Uterus (tissue), 4 donors: ENCODE measurements around the gene EFHC1. TPM values are rescaled to one million over a fixed set of nuclear protein-coding genes. Genes with fewer than 3 reads are reported as not detected.
A peak's percentile ranks its signal among the peaks of the same experiment; 100 is the strongest.

Experiments
- DNase-seq, 2 donors: peaks; one replicate each; pipeline ENCODE4 v3.0.0-alpha.2; 2019 to 2020
- H3K27ac ChIP-seq, 2 donors: fragments of 200-600 bp; sonication (generic); 1 replicate in 1 of 2; 2 replicates in 1 of 2; pipeline ENCODE4 v1.5.1; 2016 to 2018
- H3K27me3 ChIP-seq, 2 donors: fragments of 200-600 bp; sonication (generic); one replicate each; pipeline ENCODE4 v1.5.1; 2018 to 2019; ENCODE audit warnings: control low read depth in 1 of 2
- H3K36me3 ChIP-seq, 2 donors: fragments of 200-600 bp; sonication (generic); one replicate each; pipeline ENCODE4 v1.5.1; 2019; ENCODE audit warnings: control low read depth in 1 of 2
- H3K4me1 ChIP-seq, 2 donors: fragments of 200-600 bp; sonication (generic); one replicate each; pipeline ENCODE4 v1.5.1; 2018 to 2019; ENCODE audit warnings: control low read depth in 1 of 2
- H3K4me3 ChIP-seq, 2 donors: fragments of 200-600 bp; sonication (generic); 1 replicate in 1 of 2; 2 replicates in 1 of 2; pipeline ENCODE4 v1.5.1; 2018 to 2019; ENCODE audit warnings: mild to moderate bottlenecking in 1 of 2
- H3K9me3 ChIP-seq, 2 donors: fragments of 200-600 bp; sonication (generic); one replicate each; pipeline ENCODE4 v1.5.1; 2019; ENCODE audit warnings: control low read depth in 1 of 2
- CTCF ChIP-seq, 4 experiments: fragments of 200-600 bp in 2 of 4; fragments of 450-650 bp in 2 of 4; sonication (generic) in 2 of 4; IDR thresholded peaks; one replicate each; pipeline ENCODE4 v1.5.1; 2016 to 2019; ENCODE audit warnings: antibody characterized with exemption in 4 of 4, mild to moderate bottlenecking in 2 of 4, moderate library complexity in 1 of 4
- POLR2A ChIP-seq, 2 donors: fragments of 450-650 bp; IDR thresholded peaks; one replicate each; pipeline ENCODE4 v1.6.1; 2016; ENCODE audit warnings: antibody characterized with exemption in 2 of 2, mild to moderate bottlenecking in 1 of 2, moderate library complexity in 1 of 2
- intact Hi-C: fragments of 100-400 bp; cut with DNase I; formaldehyde crosslinking; loops from one replicate; pipeline ENCODE4 v1.15.1; 2023; ENCODE audit warnings: low total_unique reads
- total RNA-seq, 4 donors: library from RNA; depleted of rRNA in 3 of 4; stranded (reverse); fragments of >200 nt in 3 of 4; gene quantifications; one replicate each; pipeline versions ENCODE4 v1.1.0 to v1.2.4, GENCODE V29; 2014 to 2023
- donor health status: DM: yes; HTN: yes; CAD: no.

Gene EFHC1
- total RNA-seq, 4 donors from 2014 or later: 15.6 to 63.0 (median 29.5) TPM

- Histone ChIP-seq H3K27me3 (no peaks in the 10 kb centered on the region), H3K4me3 (no peak overlapping the region), H3K9me3 (no peaks in the 10 kb centered on the region), H3K27ac (peak overlapping the region; percentile 69 to 75), H3K4me1 (peaks cover 7 to 10% of the 10 kb centered on the region in 2 donors), H3K36me3 (no peaks in the 10 kb centered on the region)
- intact Hi-C loops: no loop called here
- no peak for TF ChIP-seq CTCF (IDR thresholded peaks at IDR 0.05)
- no peak for TF ChIP-seq POLR2A (IDR thresholded peaks at IDR 0.05)
- peak; percentile 61 to 65 for DNase-seq
These were observed 102.0 kb downstream of the EFHC1 start for GRCh38 chr6:52522151-52522626.

- no peak for DNase-seq
- Histone ChIP-seq H3K27me3 (no peaks in the 10 kb centered on the region), H3K36me3 (no peaks in the 10 kb centered on the region), H3K4me3 (no peak overlapping the region), H3K27ac (peak overlapping the region; percentile 69 to 75), H3K4me1 (peaks cover 7 to 10% of the 10 kb centered on the region in 2 donors), H3K9me3 (no peaks in the 10 kb centered on the region)
- TF ChIP-seq POLR2A (IDR thresholded peaks at IDR 0.05): no peak
- intact Hi-C loops: no loop called here
These were observed 102.5 kb downstream of the EFHC1 start for GRCh38 chr6:52522655-52523054.

GRCh38 chr6:52523378-52524142 is 103.4 kb downstream of the EFHC1 start:
- H3K4me1 ChIP-seq: peaks cover under 1 to 5% of the 10 kb centered on the region in 2 donors
- intact Hi-C loops: no loop called here
- no peak for DNase-seq
- no peak overlapping the region for H3K4me3 ChIP-seq
- H3K36me3 ChIP-seq: no peaks in the 10 kb centered on the region
- H3K27me3 ChIP-seq: no peaks in the 10 kb centered on the region
- TF ChIP-seq POLR2A (IDR thresholded peaks at IDR 0.05): no peak
- TF ChIP-seq CTCF (IDR thresholded peaks at IDR 0.05): no peak
- H3K27ac ChIP-seq: peak overlapping the region; percentile 69 to 75
- no peaks in the 10 kb centered on the region for H3K9me3 ChIP-seq

GRCh38 chr6:52524918-52525317 is 104.8 kb downstream of the EFHC1 start:
- Histone ChIP-seq H3K27ac (no peak overlapping the region), H3K9me3 (no peaks in the 10 kb centered on the region), H3K36me3 (no peaks in the 10 kb centered on the region), H3K27me3 (no peaks in the 10 kb centered on the region), H3K4me3 (no peak overlapping the region), H3K4me1 (peaks cover 0 to 5% of the 10 kb centered on the region in 2 donors)
- intact Hi-C loops: no loop called here
- DNase-seq: no peak
- TF ChIP-seq CTCF (IDR thresholded peaks at IDR 0.05) (no peak), POLR2A (IDR thresholded peaks at IDR 0.05) (no peak)

DNA sequence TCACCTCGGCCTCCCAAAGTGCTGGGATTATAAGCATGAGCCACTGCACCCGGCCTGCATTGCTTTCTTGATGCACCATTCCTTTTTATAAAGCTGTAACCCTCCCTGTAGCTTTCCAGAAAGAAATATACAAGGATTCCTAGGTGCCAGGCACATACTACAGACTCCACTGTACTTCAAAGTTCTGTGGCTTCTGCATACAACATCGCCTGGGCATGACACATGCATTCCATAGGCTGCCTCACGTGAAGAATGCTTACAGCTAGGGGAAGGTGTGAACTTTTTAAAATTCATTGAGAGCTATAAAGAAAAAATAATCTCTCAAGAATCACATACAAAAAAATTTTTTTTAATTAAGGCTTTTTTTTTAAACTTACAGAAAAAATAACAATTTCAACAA is 106.5 kb downstream of the EFHC1 start:
- intact Hi-C loops: no loop called here
- peaks cover 0 to 5% of the 10 kb centered on the region in 2 donors for H3K4me1 ChIP-seq
- no peak for TF ChIP-seq CTCF (IDR thresholded peaks at IDR 0.05)
- no peak for TF ChIP-seq POLR2A (IDR thresholded peaks at IDR 0.05)
- H3K27ac ChIP-seq: no peak overlapping the region
- no peak overlapping the region for H3K4me3 ChIP-seq
- no peaks in the 10 kb centered on the region for H3K27me3 ChIP-seq
- H3K36me3 ChIP-seq: no peaks in the 10 kb centered on the region
- DNase-seq: no peak
- H3K9me3 ChIP-seq: no peaks in the 10 kb centered on the region
